ENCODE results near the gene CAPZB. TPM values are rescaled to one million over a fixed set of nuclear protein-coding genes. Genes with fewer than 3 reads are reported as not detected.

The CAPZB gene
- total and polyA plus RNA-seq, 2 donors: 136 to 255 TPM

DNA sequence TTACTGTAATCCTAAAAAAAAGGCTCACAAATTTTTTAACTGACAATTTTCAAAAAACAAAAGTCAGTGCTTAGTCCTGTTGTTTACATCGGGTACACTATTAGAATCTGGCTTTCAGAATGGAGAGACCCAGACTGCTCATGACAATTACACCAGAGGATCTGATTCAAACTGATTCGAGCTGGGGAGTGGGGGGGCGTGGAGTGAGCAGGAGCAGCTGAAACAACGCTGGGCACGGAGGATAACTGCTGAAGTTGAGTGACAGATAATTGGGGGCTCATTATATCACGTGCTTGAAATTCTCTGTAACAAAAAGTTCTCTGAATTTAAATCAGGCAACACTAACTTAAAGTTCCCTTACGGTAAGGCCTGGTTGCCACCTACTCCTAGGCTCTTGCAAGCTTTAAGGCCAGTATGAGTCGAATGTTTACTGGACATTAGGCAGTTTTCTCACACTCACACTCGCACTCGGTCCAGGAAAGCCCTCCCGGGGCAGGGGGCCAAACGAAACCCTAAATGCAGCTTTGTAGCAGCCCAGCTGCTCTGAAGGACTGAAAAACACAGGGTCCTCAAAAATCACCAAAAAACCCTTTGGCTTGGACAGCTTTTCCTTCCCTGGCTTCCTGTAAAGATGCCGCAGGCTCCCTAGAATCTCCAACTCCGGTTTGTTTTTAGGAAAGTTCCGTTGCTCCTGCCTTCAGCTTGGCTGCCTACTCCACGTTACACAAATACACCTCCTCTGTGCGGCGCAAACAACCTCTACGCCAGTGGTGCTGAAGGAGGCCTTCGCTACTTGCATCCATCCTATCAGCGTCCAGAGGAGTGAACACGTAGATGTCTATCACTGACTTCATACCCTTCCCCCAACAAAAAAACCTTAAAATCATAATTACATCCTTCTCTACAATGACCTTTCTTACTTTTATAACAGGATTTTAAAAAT, 42.9 kb downstream of the CAPZB start:
- Histone ChIP-seq H3K27me3 (ENCODE audit: control insufficient read depth in 2 of 2, insufficient read depth in 1 of 2, low read length in 1 of 2) (no peaks in the 10 kb centered on the region), H3K9me3 (ENCODE audit: control insufficient read depth in 2 of 2, insufficient read depth in 1 of 2, low read length in 1 of 2) (no peaks in the 10 kb centered on the region), H3K36me3 (ENCODE audit: control insufficient read depth in 2 of 2, insufficient read depth in 2 of 2, low read length in 1 of 2) (peaks cover 5 to 7% of the 10 kb centered on the region in 2 donors), H3K4me1 (ENCODE audit: control insufficient read depth in 2 of 2, insufficient read depth in 2 of 2, low read length in 2 of 2) (peaks cover 6 to 63% of the 10 kb centered on the region in 2 donors), H3K4me3 (ENCODE audit: low read length in 2 of 2) (no peak overlapping the region), H3K27ac (ENCODE audit: low read depth in 1 of 2, low read length in 1 of 2) (no peak overlapping the region)
- no peak for DNase-seq (ENCODE audit: low read depth in 6 of 9, low spot score in 9 of 9)
- WGBS: 90% methylated on average over 22 of the region's 22 CpGs

GRCh38 chr1:19441048-19441780, 44.1 kb downstream of the CAPZB start:
- DNase-seq (ENCODE audit: low read depth in 6 of 9, low spot score in 9 of 9): no peak
- H3K4me3 ChIP-seq (ENCODE audit: low read length in 2 of 2): no peak overlapping the region
- no peaks in the 10 kb centered on the region for H3K9me3 ChIP-seq (ENCODE audit: control insufficient read depth in 2 of 2, insufficient read depth in 1 of 2, low read length in 1 of 2)
- 97% methylated on average over 11 of the region's 11 CpGs for WGBS
- H3K27me3 ChIP-seq (ENCODE audit: control insufficient read depth in 2 of 2, insufficient read depth in 1 of 2, low read length in 1 of 2): no peaks in the 10 kb centered on the region
- peaks cover 12 to 69% of the 10 kb centered on the region in 2 donors for H3K4me1 ChIP-seq (ENCODE audit: control insufficient read depth in 2 of 2, insufficient read depth in 2 of 2, low read length in 2 of 2)
- H3K27ac ChIP-seq (ENCODE audit: low read depth in 1 of 2, low read length in 1 of 2): no peak overlapping the region
- peaks cover 5 to 10% of the 10 kb centered on the region in 2 donors for H3K36me3 ChIP-seq (ENCODE audit: control insufficient read depth in 2 of 2, insufficient read depth in 2 of 2, low read length in 1 of 2)

DNA sequence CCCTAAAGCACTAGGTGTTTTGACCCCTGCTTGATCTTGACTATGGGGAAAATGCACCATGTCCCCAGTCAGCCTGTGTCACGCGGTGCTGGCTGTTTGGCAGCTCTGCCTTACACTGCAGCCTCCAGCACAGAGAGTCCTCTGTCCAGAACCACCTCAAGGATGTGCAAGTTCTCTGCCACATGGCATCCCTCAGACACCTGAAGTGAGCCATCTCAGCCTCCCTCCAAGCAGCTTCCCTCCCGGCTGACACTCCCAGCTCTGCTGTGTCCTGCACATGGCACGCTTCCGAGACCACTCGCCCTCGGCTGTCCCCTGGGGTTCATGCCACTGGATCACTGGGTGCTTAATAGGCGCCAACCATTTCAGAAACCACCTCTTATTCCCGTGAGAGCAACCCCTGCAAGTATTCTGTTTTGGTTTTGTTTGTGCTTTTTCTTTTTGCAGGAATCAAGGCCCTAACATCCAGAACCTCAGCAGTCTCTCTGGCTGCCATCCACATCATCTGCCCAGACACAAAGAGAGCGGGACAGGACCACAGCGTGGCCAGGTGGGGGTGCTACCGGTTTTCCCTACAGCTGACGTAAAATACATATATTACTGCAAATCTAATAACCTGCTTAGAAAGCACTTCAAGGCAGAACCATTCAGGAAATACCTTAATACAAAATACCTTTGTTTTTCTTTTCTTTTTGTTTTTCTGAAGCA, 45.7 kb downstream of the CAPZB start:
- H3K4me3 ChIP-seq (ENCODE audit: low read length in 2 of 2): no peak overlapping the region
- peaks cover 22 to 76% of the 10 kb centered on the region in 2 donors for H3K4me1 ChIP-seq (ENCODE audit: control insufficient read depth in 2 of 2, insufficient read depth in 2 of 2, low read length in 2 of 2)
- H3K9me3 ChIP-seq (ENCODE audit: control insufficient read depth in 2 of 2, insufficient read depth in 1 of 2, low read length in 1 of 2): no peaks in the 10 kb centered on the region
- no peak for DNase-seq (ENCODE audit: low read depth in 6 of 9, low spot score in 9 of 9)
- peaks cover 5 to 10% of the 10 kb centered on the region in 2 donors for H3K36me3 ChIP-seq (ENCODE audit: control insufficient read depth in 2 of 2, insufficient read depth in 2 of 2, low read length in 1 of 2)
- H3K27ac ChIP-seq (ENCODE audit: low read depth in 1 of 2, low read length in 1 of 2): peak overlapping the region; percentile 33 to 36
- 85% methylated on average over 13 of the region's 13 CpGs for WGBS
- no peaks in the 10 kb centered on the region for H3K27me3 ChIP-seq (ENCODE audit: control insufficient read depth in 2 of 2, insufficient read depth in 1 of 2, low read length in 1 of 2)

GRCh38 chr1:19438516-19439195, 46.7 kb downstream of the CAPZB start:
- Histone ChIP-seq H3K27ac (ENCODE audit: low read depth in 1 of 2, low read length in 1 of 2) (peak overlapping the region; percentile 19 to 79), H3K9me3 (ENCODE audit: control insufficient read depth in 2 of 2, insufficient read depth in 1 of 2, low read length in 1 of 2) (no peaks in the 10 kb centered on the region), H3K4me3 (ENCODE audit: low read length in 2 of 2) (no peak overlapping the region), H3K4me1 (ENCODE audit: control insufficient read depth in 2 of 2, insufficient read depth in 2 of 2, low read length in 2 of 2) (peaks cover 22 to 77% of the 10 kb centered on the region in 2 donors), H3K36me3 (ENCODE audit: control insufficient read depth in 2 of 2, insufficient read depth in 2 of 2, low read length in 1 of 2) (peaks cover 5 to 14% of the 10 kb centered on the region in 2 donors), H3K27me3 (ENCODE audit: control insufficient read depth in 2 of 2, insufficient read depth in 1 of 2, low read length in 1 of 2) (no peaks in the 10 kb centered on the region)
- 89% methylated on average over 19 of the region's 19 CpGs for WGBS
- no peak for DNase-seq (ENCODE audit: low read depth in 6 of 9, low spot score in 9 of 9)

GRCh38 chr1:19437891-19438294, 47.4 kb downstream of the CAPZB start:
- 95% methylated on average over 17 of the region's 17 CpGs for WGBS
- peaks cover 23 to 81% of the 10 kb centered on the region in 2 donors for H3K4me1 ChIP-seq (ENCODE audit: control insufficient read depth in 2 of 2, insufficient read depth in 2 of 2, low read length in 2 of 2)
- peak overlapping the region; percentile 55 to 79 for H3K27ac ChIP-seq (ENCODE audit: low read depth in 1 of 2, low read length in 1 of 2)
- DNase-seq (ENCODE audit: low read depth in 6 of 9, low spot score in 9 of 9): no peak
- no peaks in the 10 kb centered on the region for H3K9me3 ChIP-seq (ENCODE audit: control insufficient read depth in 2 of 2, insufficient read depth in 1 of 2, low read length in 1 of 2)
- H3K4me3 ChIP-seq (ENCODE audit: low read length in 2 of 2): no peak overlapping the region
- no peaks in the 10 kb centered on the region for H3K27me3 ChIP-seq (ENCODE audit: control insufficient read depth in 2 of 2, insufficient read depth in 1 of 2, low read length in 1 of 2)
- H3K36me3 ChIP-seq (ENCODE audit: control insufficient read depth in 2 of 2, insufficient read depth in 2 of 2, low read length in 1 of 2): peaks cover 5 to 15% of the 10 kb centered on the region in 2 donors

DNA sequence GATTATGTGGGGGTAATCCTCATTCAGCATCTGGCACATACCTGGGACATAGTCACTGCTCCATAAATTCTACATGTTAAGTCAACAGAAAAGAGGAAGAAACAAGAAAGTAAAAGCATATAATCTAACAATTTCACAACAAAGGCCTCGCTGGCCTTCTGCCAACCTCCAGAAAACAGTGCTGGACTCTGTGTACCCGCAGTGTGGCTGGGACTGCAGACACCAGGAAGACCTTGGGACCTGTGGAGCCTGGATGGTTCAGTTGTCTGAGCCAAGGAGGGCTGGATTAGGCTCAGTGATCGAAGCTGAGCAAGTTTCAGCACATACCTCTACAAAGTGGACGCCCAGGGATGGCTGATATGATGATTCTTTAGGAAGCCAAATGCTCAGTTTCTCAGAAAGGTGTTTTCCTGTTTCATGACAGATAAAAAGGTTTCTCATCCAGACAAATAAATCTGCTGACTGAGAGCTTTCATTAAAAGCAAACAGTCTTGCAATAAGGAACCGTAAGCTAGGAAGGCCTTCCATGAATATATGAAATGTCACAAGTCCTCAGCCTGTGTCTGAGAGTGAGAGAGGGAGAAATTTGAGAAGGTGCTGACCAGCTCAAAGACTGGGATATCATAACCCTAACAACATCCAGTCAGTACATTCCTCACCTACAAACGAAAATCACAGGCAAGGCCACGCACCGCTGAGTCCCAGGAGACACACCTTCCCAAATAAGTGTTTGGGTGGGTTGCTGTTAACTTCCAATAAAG, 48.4 kb downstream of the CAPZB start:
- peaks cover 5 to 18% of the 10 kb centered on the region in 2 donors for H3K36me3 ChIP-seq (ENCODE audit: control insufficient read depth in 2 of 2, insufficient read depth in 2 of 2, low read length in 1 of 2)
- DNase-seq (ENCODE audit: low read depth in 6 of 9, low spot score in 9 of 9): no peak
- H3K27ac ChIP-seq (ENCODE audit: low read depth in 1 of 2, low read length in 1 of 2): peak overlapping the region; percentile 46 to 79
- 81% methylated on average over 8 of the region's 8 CpGs for WGBS
- H3K4me1 ChIP-seq (ENCODE audit: control insufficient read depth in 2 of 2, insufficient read depth in 2 of 2, low read length in 2 of 2): peaks cover 27 to 86% of the 10 kb centered on the region in 2 donors
- no peak overlapping the region for H3K4me3 ChIP-seq (ENCODE audit: low read length in 2 of 2)
- H3K9me3 ChIP-seq (ENCODE audit: control insufficient read depth in 2 of 2, insufficient read depth in 1 of 2, low read length in 1 of 2): no peaks in the 10 kb centered on the region
- H3K27me3 ChIP-seq (ENCODE audit: control insufficient read depth in 2 of 2, insufficient read depth in 1 of 2, low read length in 1 of 2): no peaks in the 10 kb centered on the region

DNA sequence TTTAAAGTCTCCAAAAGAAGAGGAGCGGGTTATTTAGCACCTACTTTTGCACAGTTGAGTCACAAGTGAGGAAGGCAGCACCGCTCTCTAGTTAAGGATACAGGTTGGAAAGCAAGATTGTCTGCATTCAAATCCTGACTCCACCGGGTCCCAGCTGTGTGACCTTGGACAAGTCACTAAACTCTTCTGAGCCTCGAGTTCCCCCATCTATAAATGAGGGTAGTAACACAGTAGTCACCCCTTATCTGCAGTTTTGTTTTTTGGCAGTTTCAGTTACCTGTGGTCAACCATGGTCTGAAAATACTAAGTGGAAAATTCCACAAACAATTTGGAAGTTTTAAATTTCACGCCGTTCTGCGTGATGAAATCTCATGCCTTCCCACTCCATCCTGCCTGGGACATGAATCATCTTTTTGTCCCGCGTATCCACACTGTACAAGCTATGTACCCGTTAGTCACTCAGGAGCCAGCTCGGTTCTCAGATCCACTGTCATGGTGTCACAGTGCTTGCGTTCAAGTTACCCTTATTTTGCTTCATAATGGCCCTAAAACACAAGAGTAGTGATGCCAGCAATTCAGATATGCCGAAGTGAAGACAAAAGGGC, 49.4 kb downstream of the CAPZB start:
- no peak for DNase-seq (ENCODE audit: low read depth in 6 of 9, low spot score in 9 of 9)
- H3K27me3 ChIP-seq (ENCODE audit: control insufficient read depth in 2 of 2, insufficient read depth in 1 of 2, low read length in 1 of 2): no peaks in the 10 kb centered on the region
- H3K9me3 ChIP-seq (ENCODE audit: control insufficient read depth in 2 of 2, insufficient read depth in 1 of 2, low read length in 1 of 2): no peaks in the 10 kb centered on the region
- peak overlapping the region; percentile 71 to 79 for H3K27ac ChIP-seq (ENCODE audit: low read depth in 1 of 2, low read length in 1 of 2)
- peaks cover 5 to 18% of the 10 kb centered on the region in 2 donors for H3K36me3 ChIP-seq (ENCODE audit: control insufficient read depth in 2 of 2, insufficient read depth in 2 of 2, low read length in 1 of 2)
- 88% methylated on average over 13 of the region's 13 CpGs for WGBS
- H3K4me1 ChIP-seq (ENCODE audit: control insufficient read depth in 2 of 2, insufficient read depth in 2 of 2, low read length in 2 of 2): peaks cover 28 to 93% of the 10 kb centered on the region in 2 donors
- H3K4me3 ChIP-seq (ENCODE audit: low read length in 2 of 2): no peak overlapping the region

DNA sequence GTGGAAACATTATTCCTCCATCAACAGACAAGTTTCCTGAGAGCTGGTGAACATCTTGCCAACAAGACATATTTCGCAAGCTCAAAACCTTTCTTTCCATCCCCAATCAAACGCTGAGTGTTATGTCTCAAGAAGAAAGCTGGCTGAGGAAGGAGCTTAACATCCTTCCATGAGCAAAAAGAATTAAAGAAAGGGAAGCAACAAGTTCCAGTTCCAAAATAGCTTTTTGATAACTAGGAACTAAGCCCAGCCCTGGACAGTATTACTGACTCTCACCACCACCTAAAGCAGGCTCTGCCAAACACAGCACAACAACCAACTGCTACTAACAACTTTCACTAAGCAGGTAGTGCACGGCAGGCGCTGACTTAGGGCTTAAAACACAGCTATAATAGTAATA, 50.2 kb downstream of the CAPZB start:
- DNase-seq (ENCODE audit: low read depth in 6 of 9, low spot score in 9 of 9): peak in 1 of 9 donors; percentile 37
- H3K4me1 ChIP-seq (ENCODE audit: control insufficient read depth in 2 of 2, insufficient read depth in 2 of 2, low read length in 2 of 2): peaks cover 34 to 95% of the 10 kb centered on the region in 2 donors
- H3K27me3 ChIP-seq (ENCODE audit: control insufficient read depth in 2 of 2, insufficient read depth in 1 of 2, low read length in 1 of 2): no peaks in the 10 kb centered on the region
- H3K9me3 ChIP-seq (ENCODE audit: control insufficient read depth in 2 of 2, insufficient read depth in 1 of 2, low read length in 1 of 2): no peaks in the 10 kb centered on the region
- peaks cover 5 to 18% of the 10 kb centered on the region in 2 donors for H3K36me3 ChIP-seq (ENCODE audit: control insufficient read depth in 2 of 2, insufficient read depth in 2 of 2, low read length in 1 of 2)
- 77% methylated on average over 4 of the region's 4 CpGs for WGBS
- H3K4me3 ChIP-seq (ENCODE audit: low read length in 2 of 2): no peak overlapping the region
- H3K27ac ChIP-seq (ENCODE audit: low read depth in 1 of 2, low read length in 1 of 2): peak overlapping the region; percentile 46 to 79
